ENCODE data around the gene ZEB2. TPM values are rescaled to one million over a fixed set of nuclear protein-coding genes. Genes with fewer than 3 reads are reported as not detected.

The ZEB2 gene
- total and polyA plus RNA-seq, 2 donors (not counting 3 experiments of a cell fraction or from before 2014, with no cell fraction given): 17.9 to 49.6 TPM

- H3K27me3 ChIP-seq (ENCODE audit: control insufficient read depth in 2 of 2, insufficient read depth in 2 of 2, low read length in 2 of 2): no peaks in the 10 kb centered on the region
- no peaks in the 10 kb centered on the region for H4K20me1 ChIP-seq (replicated peaks; ENCODE audit: control insufficient read depth, extremely low read depth, insufficient read depth, low read length)
- H3K36me3 ChIP-seq (ENCODE audit: control insufficient read depth in 2 of 2, extremely low read depth in 1 of 2, insufficient read depth in 2 of 2, low read length in 2 of 2): no peaks in the 10 kb centered on the region
- H3K4me3 ChIP-seq (replicated peaks in 1 of 3; ENCODE audit: insufficient read depth in 1 of 3, low read depth in 1 of 3, low read length in 3 of 3): no peak overlapping the region
- peaks cover 19% of the 10 kb centered on the region for H3K79me2 ChIP-seq (ENCODE audit: control insufficient read depth, insufficient read depth, low read length)
- H3K4me2 ChIP-seq (ENCODE audit: insufficient read depth, low read length): peak overlapping the region; percentile 65
- no peak for DNase-seq (ENCODE audit: low read depth, low spot score)
- ChIA-PET POLR2A (no interaction called here), CTCF (no interaction called here)
- no peaks in the 10 kb centered on the region for H3K9me1 ChIP-seq (replicated peaks; ENCODE audit: control insufficient read depth, extremely low read depth, insufficient read depth, low read length)
- FAIRE-seq: no peak
- no peaks in the 10 kb centered on the region for H3K9me3 ChIP-seq (replicated peaks; ENCODE audit: control insufficient read depth, insufficient read depth, low read length)
- BruUV-seq (replicated peaks): no TSS peak
- dilution Hi-C loops (cut with MboI; ENCODE audit: extremely low pct_ligation_motif_present, low sequenced_read_pairs): no loop called here
- intact Hi-C loops (cut with micrococcal nuclease): loop anchor here (2.0 kb wide), 1 partner anchor 110 kb away; no protein-coding TSS in a partner anchor
- no peak overlapping the region for H2AFZ ChIP-seq (ENCODE audit: low read depth, low read length)
- peak overlapping the region; percentile 74 for H3K27ac ChIP-seq (ENCODE audit: insufficient read depth, low read depth, low read length)
- peaks cover 31% of the 10 kb centered on the region for H3K4me1 ChIP-seq (ENCODE audit: control insufficient read depth, extremely low read depth, insufficient read depth, low read length)
- H3K9ac ChIP-seq (replicated peaks; ENCODE audit: extremely low read depth, insufficient read depth, low read length): peak overlapping the region; percentile 53
- no peak for TF ChIP-seq POLR2AphosphoS5 (IDR thresholded peaks at IDR 0.05; ENCODE audit: insufficient read depth, low read depth, low read length)
- no peak for TF ChIP-seq JUN (IDR thresholded peaks at IDR 0.05; ENCODE audit: borderline replicate concordance, insufficient read depth, insufficient read length, low read depth)
- no peak for TF ChIP-seq MAX (IDR thresholded peaks at IDR 0.05; ENCODE audit: insufficient read depth, insufficient read length)
- no peak for TF ChIP-seq CTCF (IDR thresholded peaks at IDR 0.05; ENCODE audit: extremely low read depth in 1 of 2, insufficient read depth in 1 of 2, low read depth in 1 of 2, low read length in 2 of 2)
- TF ChIP-seq FOS (IDR thresholded peaks at IDR 0.05; ENCODE audit: borderline replicate concordance, insufficient read depth, low read length): no peak
- no peak for TF ChIP-seq POLR2A (IDR thresholded peaks at IDR 0.05; ENCODE audit: low read depth, low read length)
- no peak for TF ChIP-seq MYC (IDR thresholded peaks at IDR 0.05; ENCODE audit: low read depth, low read length)
- no peak for TF ChIP-seq EZH2 (IDR thresholded peaks at IDR 0.05; ENCODE audit: borderline replicate concordance, low read depth, low read length, severe bottlenecking)
- no peak for TF ChIP-seq GATA2 (IDR thresholded peaks at IDR 0.05; ENCODE audit: insufficient read depth, insufficient read length, low read depth, low read length)
Measured at GRCh38 chr2:144460727-144461307, 59.1 kb downstream of the ZEB2 start.

Measured in endothelial cell of umbilical vein (primary cell).